Measurements from ENCODE around the gene MOV10L1. TPM values are rescaled to one million over a fixed set of nuclear protein-coding genes. Genes with fewer than 3 reads are reported as not detected.

The MOV10L1 gene
- total RNA-seq, 5 donors from 2014 or later (not counting 1 experiment from before 2014, with no cell fraction given): 0.44 TPM; not detected in 4

DNA sequence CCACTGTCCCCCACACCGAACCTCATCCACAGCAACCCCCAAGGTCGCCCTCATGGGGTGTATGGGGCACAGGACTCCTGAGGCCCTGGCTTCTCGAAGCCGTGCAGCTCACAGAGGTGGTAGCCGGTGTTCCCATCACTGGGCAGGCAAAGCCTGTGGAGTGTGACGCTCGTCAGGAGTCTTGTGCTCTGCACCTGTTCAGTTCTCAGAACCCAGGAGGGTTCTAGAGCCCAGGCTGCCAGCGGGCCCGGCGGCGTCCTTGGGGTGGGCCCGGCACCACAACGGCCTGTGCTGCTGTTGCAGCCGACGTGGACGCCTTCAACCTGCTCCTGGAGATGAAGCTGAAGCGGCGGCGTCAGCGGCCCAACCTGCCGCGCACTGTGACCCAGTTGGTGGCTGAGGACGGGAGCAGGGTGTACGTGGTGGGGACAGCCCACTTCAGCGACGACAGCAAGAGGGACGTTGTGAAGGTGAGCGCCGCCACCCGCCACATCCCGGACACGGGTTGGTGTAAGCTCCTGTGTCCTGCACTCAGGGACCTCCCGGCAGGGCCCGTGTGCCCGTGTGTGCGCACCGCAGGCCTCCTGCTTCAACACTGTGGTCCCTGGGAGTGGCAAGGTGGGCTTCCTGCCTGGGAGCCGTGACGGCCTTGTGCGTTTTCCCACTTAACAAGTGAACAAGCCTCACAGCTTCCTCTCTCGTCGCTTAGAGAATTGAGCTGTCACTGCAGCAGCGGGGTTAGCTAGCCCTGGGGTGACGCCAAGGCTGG lies 104.4 kb downstream of the MOV10L1 start:
- CTCF ChIA-PET: no interaction called here
- no peak for DNase-seq
- ATAC-seq (replicated peaks in 1 of 4): no peak
- H3K4me3 Mint-ChIP-seq: no peak overlapping the region
- no peak overlapping the region for H3K4me3 ChIP-seq (ENCODE audit: control insufficient read depth in 1 of 2, extremely low read depth in 1 of 2, low read length in 1 of 2)
- no peak overlapping the region for H3K27ac ChIP-seq (ENCODE audit: low read length)
- peaks cover 13 to 39% of the 10 kb centered on the region in 2 donors for H3K36me3 ChIP-seq (ENCODE audit: control insufficient read depth in 2 of 2, extremely low read depth in 1 of 2, insufficient read depth in 1 of 2, low read length in 1 of 2)
- no peaks in the 10 kb centered on the region for H3K27me3 ChIP-seq (replicated peaks in 1 of 2; ENCODE audit: control insufficient read depth in 2 of 2, extremely low read depth in 1 of 2, insufficient read depth in 2 of 2, low read length in 1 of 2)
- no peaks in the 10 kb centered on the region for H3K9me3 Mint-ChIP-seq
- no peaks in the 10 kb centered on the region for H3K36me3 Mint-ChIP-seq
- H3K27me3 Mint-ChIP-seq: no peaks in the 10 kb centered on the region
- H3K4me1 Mint-ChIP-seq: peaks cover 27 to 35% (median 29%) of the 10 kb centered on the region in 3 donors
- H3K27ac Mint-ChIP-seq: no peak overlapping the region
- peaks cover 22 to 61% of the 10 kb centered on the region in 2 experiments for H3K4me1 ChIP-seq (ENCODE audit: control insufficient read depth in 1 of 2, extremely low read depth in 1 of 2, insufficient read depth in 2 of 2, low read length in 2 of 2)
- 95% methylated on average over 43 of the region's 44 CpGs for WGBS (ENCODE audit: insufficient coverage)
- no peaks in the 10 kb centered on the region for H3K9me3 ChIP-seq
- POLR2A ChIA-PET: no interaction called here

DNA sequence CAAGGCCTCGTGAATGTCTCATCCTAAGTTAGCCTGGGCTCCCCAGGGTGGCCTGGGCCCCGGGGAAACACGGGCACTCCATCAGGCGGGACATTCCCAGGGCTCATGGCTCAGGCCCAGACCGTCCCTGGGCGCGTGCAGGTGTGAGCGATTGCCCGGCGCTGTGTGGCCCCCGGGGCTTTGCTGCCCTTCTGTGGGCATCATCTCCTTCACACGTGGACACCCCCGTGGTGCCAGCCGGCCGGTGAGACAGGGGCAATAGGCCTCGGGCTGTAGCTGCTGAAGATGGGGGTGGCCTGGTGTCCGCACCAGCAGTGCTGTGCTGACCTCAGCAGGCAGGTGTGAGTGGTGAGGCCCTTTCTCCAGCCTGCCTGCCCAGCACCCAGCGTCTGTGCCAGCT lies 106.5 kb downstream of the MOV10L1 start:
- no peak overlapping the region for H3K4me3 Mint-ChIP-seq
- H3K36me3 Mint-ChIP-seq: no peaks in the 10 kb centered on the region
- no peaks in the 10 kb centered on the region for H3K9me3 Mint-ChIP-seq
- Histone ChIP-seq H3K27ac (ENCODE audit: low read length) (no peak overlapping the region), H3K4me1 (ENCODE audit: control insufficient read depth in 1 of 2, extremely low read depth in 1 of 2, insufficient read depth in 2 of 2, low read length in 2 of 2) (peaks cover 13 to 52% of the 10 kb centered on the region in 2 experiments), H3K27me3 (replicated peaks in 1 of 2; ENCODE audit: control insufficient read depth in 2 of 2, extremely low read depth in 1 of 2, insufficient read depth in 2 of 2, low read length in 1 of 2) (no peaks in the 10 kb centered on the region), H3K36me3 (ENCODE audit: control insufficient read depth in 2 of 2, extremely low read depth in 1 of 2, insufficient read depth in 1 of 2, low read length in 1 of 2) (peaks cover 13 to 39% of the 10 kb centered on the region in 2 donors), H3K9me3 (no peaks in the 10 kb centered on the region), H3K4me3 (ENCODE audit: control insufficient read depth in 1 of 2, extremely low read depth in 1 of 2, low read length in 1 of 2) (no peak overlapping the region)
- 88% methylated on average over 12 of the region's 18 CpGs for WGBS (ENCODE audit: insufficient coverage)
- no peaks in the 10 kb centered on the region for H3K27me3 Mint-ChIP-seq
- DNase-seq (no peak), ATAC-seq (replicated peaks in 1 of 4) (no peak)
- no peak overlapping the region for H3K27ac Mint-ChIP-seq
- POLR2A ChIA-PET: no interaction called here
- CTCF ChIA-PET: no interaction called here
- peaks cover 20 to 31% (median 25%) of the 10 kb centered on the region in 3 donors for H3K4me1 Mint-ChIP-seq

DNA sequence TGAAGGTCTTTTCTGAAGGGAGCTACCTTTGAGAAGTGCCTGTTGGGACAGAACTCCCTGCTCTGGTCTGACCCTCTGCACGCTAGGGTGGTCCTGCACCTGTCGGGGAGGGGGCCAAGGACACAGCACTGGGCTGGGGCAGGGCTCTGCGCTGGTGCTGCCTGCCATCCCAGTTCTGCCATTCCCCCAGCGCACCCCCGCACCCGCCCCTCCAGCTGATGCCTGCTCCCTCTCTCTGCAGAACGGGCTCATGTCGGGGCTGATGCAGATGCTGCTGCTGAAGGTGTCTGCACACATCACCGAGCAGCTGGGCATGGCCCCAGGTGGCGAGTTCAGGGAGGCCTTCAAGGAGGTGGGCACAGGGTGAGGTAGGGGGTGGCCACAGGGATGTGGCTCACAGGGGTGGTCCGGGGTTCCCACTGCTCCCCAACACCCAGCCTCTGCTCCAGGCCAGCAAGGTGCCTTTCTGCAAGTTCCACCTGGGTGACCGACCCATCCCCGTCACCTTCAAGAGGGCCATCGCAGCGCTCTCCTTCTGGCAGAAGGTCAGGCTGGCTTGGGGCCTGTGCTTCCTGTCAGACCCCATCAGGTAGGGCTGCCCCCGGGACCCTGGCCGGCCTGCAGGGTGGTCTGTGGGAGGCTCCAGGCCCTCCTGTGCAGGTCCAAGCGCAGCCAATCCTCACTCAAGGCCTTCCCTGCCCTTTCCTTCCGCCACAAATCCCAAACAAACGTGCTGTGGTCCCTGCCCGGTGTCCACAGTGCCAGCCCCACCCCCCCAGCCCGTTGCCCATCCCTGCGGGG lies 107.4 kb downstream of the MOV10L1 start:
- no peak overlapping the region for H3K4me3 ChIP-seq (ENCODE audit: control insufficient read depth in 1 of 2, extremely low read depth in 1 of 2, low read length in 1 of 2)
- Mint-ChIP-seq H3K4me3 (no peak overlapping the region), H3K9me3 (no peaks in the 10 kb centered on the region), H3K4me1 (peaks cover 15 to 26% (median 20%) of the 10 kb centered on the region in 3 donors), H3K27me3 (no peaks in the 10 kb centered on the region), H3K27ac (no peak overlapping the region), H3K36me3 (no peaks in the 10 kb centered on the region)
- H3K9me3 ChIP-seq: no peaks in the 10 kb centered on the region
- H3K27me3 ChIP-seq (replicated peaks in 1 of 2; ENCODE audit: control insufficient read depth in 2 of 2, extremely low read depth in 1 of 2, insufficient read depth in 2 of 2, low read length in 1 of 2): no peaks in the 10 kb centered on the region
- ATAC-seq (replicated peaks in 1 of 4) (no peak), DNase-seq (no peak)
- no peak overlapping the region for H3K27ac ChIP-seq (ENCODE audit: low read length)
- H3K4me1 ChIP-seq (ENCODE audit: control insufficient read depth in 1 of 2, extremely low read depth in 1 of 2, insufficient read depth in 2 of 2, low read length in 2 of 2): peaks cover 11 to 49% of the 10 kb centered on the region in 2 experiments
- peaks cover 13 to 39% of the 10 kb centered on the region in 2 donors for H3K36me3 ChIP-seq (ENCODE audit: control insufficient read depth in 2 of 2, extremely low read depth in 1 of 2, insufficient read depth in 1 of 2, low read length in 1 of 2)
- WGBS (ENCODE audit: insufficient coverage): 98% methylated on average over 18 of the region's 23 CpGs
- ChIA-PET POLR2A (no interaction called here), CTCF (interaction anchor here in 1 of 2 donors (0.6 kb wide), 1 partner anchor 47 kb away, joined by 3 read pairs; no protein-coding TSS in a partner anchor)

- POLR2A ChIA-PET: interaction anchor here in 1 of 2 donors (0.6 kb wide), 1 partner anchor 273 kb away, joined by 5 read pairs; no protein-coding TSS in a partner anchor
- Mint-ChIP-seq H3K4me3 (peak overlapping the region in 1 of 3 donors; percentile 39), H3K9me3 (no peaks in the 10 kb centered on the region), H3K36me3 (no peaks in the 10 kb centered on the region), H3K27me3 (no peaks in the 10 kb centered on the region), H3K4me1 (peaks cover 17 to 22% (median 19%) of the 10 kb centered on the region in 3 donors), H3K27ac (no peak overlapping the region)
- H3K4me3 ChIP-seq (ENCODE audit: control insufficient read depth in 1 of 2, extremely low read depth in 1 of 2, low read length in 1 of 2): no peak overlapping the region
- H3K27me3 ChIP-seq (replicated peaks in 1 of 2; ENCODE audit: control insufficient read depth in 2 of 2, extremely low read depth in 1 of 2, insufficient read depth in 2 of 2, low read length in 1 of 2): no peaks in the 10 kb centered on the region
- H3K4me1 ChIP-seq (ENCODE audit: control insufficient read depth in 1 of 2, extremely low read depth in 1 of 2, insufficient read depth in 2 of 2, low read length in 2 of 2): peaks cover 5 to 44% of the 10 kb centered on the region in 2 experiments
- WGBS (ENCODE audit: insufficient coverage): 93% methylated on average over 56 of the region's 61 CpGs
- DNase-seq (no peak), ATAC-seq (replicated peaks in 1 of 4) (no peak)
- no peak overlapping the region for H3K27ac ChIP-seq (ENCODE audit: low read length)
- CTCF ChIA-PET: interaction anchor here in 1 of 2 donors (0.5 kb wide), 1 partner anchor 55 kb away, joined by 3 read pairs; no protein-coding TSS in a partner anchor
- peaks cover 10 to 39% of the 10 kb centered on the region in 2 donors for H3K36me3 ChIP-seq (ENCODE audit: control insufficient read depth in 2 of 2, extremely low read depth in 1 of 2, insufficient read depth in 1 of 2, low read length in 1 of 2)
- no peaks in the 10 kb centered on the region for H3K9me3 ChIP-seq
Observed at GRCh38 chr22:50197856-50198623, 108.2 kb downstream of the MOV10L1 start.

DNA sequence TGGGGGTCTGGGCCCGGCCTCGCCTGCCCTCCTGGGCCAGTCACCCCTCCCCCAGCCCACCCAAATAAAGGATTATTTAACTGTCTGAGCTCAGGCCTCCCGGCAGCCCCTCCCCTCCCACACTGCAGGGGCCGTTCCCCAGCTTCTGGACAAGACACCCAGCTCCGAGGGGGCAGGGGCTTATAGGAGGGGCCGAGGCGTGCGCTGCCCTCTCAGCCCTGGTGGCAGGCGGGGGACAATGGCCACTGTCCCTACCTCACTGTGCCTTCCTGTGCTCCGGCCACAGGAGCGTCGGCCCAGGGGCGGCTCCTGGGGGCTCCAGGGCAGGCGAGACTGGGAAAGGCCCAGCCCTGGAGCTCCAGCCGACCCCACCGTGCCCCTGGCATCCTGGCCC lies 108.8 kb downstream of the MOV10L1 start:
- Mint-ChIP-seq H3K4me1 (peaks cover 20 to 27% (median 23%) of the 10 kb centered on the region in 3 donors), H3K27me3 (no peaks in the 10 kb centered on the region), H3K4me3 (peak overlapping the region in 1 of 3 donors; percentile 77), H3K36me3 (peaks cover 5% of the 10 kb centered on the region), H3K27ac (no peak overlapping the region), H3K9me3 (no peaks in the 10 kb centered on the region)
- DNase-seq: no peak
- Histone ChIP-seq H3K4me1 (ENCODE audit: control insufficient read depth in 1 of 2, extremely low read depth in 1 of 2, insufficient read depth in 2 of 2, low read length in 2 of 2) (peaks cover 4 to 38% of the 10 kb centered on the region in 2 experiments), H3K4me3 (ENCODE audit: control insufficient read depth in 1 of 2, extremely low read depth in 1 of 2, low read length in 1 of 2) (no peak overlapping the region), H3K9me3 (no peaks in the 10 kb centered on the region), H3K27me3 (replicated peaks in 1 of 2; ENCODE audit: control insufficient read depth in 2 of 2, extremely low read depth in 1 of 2, insufficient read depth in 2 of 2, low read length in 1 of 2) (no peaks in the 10 kb centered on the region), H3K27ac (ENCODE audit: low read length) (no peak overlapping the region), H3K36me3 (ENCODE audit: control insufficient read depth in 2 of 2, extremely low read depth in 1 of 2, insufficient read depth in 1 of 2, low read length in 1 of 2) (peaks cover 10 to 36% of the 10 kb centered on the region in 2 donors)
- 96% methylated on average over 8 of the region's 16 CpGs for WGBS (ENCODE audit: insufficient coverage)
- POLR2A ChIA-PET: interaction anchor here in 1 of 2 donors (0.6 kb wide), 1 partner anchor 272 kb away, joined by 5 read pairs; no protein-coding TSS in a partner anchor
- ATAC-seq (replicated peaks in 1 of 4): no peak
- CTCF ChIA-PET: interaction anchor here in 1 of 2 donors (0.5 kb wide), 1 partner anchor 54 kb away, joined by 3 read pairs; no protein-coding TSS in a partner anchor
